Measurements from ENCODE around the gene MATK.

The MATK gene

GRCh38 chr19:3746371-3747056 is 39.7 kb downstream of the MATK start:
- DNase-seq (ENCODE audit: low spot score) = no peak

DNA sequence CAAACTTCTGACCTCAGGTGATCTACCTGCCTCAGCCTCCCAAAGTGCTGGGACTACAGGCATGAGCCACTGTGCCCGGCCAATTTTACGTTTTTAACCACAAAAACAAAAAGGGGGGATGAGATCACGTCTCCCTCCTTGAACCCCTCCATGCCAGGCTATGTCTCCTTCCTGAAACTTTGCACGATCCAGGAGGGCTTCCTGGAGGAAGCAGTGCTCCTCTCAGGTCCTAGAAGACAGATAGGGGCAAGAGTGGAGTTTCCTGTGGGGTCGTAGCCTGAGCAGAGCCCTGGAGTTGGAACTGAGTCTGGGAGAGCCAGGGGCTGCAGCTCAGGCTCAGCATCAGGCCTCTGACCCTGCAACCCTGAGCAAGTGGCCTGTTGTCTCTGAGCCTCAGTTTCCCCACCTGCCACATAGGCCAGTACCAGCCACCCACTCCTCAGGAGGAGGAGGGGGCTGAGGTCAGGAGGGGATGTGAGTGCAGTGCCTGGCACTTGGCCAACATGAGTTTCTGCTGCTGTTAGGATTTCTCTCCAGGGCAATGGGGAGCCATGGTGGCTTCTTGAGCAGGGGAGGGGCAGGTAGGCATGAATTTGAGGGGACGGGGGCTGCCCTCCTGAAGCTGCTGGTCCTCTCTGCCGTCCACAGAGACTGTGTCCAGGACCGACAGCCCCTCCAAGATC is 40.7 kb downstream of the MATK start:
- DNase-seq (ENCODE audit: low spot score) = no peak

DNA sequence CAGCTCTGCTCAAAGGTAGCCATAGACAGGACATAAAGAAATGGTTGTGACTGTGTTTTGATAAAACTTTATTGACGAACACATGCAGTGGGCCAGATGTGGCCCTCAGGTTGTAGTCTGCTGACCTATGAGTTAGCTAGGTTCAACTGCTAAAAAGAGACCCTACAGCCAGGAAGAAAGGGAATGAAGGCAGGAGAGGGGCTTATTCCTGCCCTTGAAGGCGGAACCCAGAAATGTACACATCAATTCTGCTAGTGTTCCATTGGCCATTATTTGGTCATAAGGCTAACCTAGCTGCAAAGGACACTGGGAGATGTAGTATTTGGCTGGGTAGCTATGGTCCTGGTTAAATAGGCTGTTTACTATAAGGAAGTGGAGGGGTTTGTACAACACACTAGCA is 42.7 kb downstream of the MATK start:
- DNase-seq (ENCODE audit: low spot score) = no peak

GRCh38 chr19:3740431-3740830 is 45.8 kb downstream of the MATK start:
- no peak for DNase-seq (ENCODE audit: low spot score)

GRCh38 chr19:3738477-3739220 is 47.5 kb downstream of the MATK start:
- no peak for DNase-seq (ENCODE audit: low spot score)

DNA sequence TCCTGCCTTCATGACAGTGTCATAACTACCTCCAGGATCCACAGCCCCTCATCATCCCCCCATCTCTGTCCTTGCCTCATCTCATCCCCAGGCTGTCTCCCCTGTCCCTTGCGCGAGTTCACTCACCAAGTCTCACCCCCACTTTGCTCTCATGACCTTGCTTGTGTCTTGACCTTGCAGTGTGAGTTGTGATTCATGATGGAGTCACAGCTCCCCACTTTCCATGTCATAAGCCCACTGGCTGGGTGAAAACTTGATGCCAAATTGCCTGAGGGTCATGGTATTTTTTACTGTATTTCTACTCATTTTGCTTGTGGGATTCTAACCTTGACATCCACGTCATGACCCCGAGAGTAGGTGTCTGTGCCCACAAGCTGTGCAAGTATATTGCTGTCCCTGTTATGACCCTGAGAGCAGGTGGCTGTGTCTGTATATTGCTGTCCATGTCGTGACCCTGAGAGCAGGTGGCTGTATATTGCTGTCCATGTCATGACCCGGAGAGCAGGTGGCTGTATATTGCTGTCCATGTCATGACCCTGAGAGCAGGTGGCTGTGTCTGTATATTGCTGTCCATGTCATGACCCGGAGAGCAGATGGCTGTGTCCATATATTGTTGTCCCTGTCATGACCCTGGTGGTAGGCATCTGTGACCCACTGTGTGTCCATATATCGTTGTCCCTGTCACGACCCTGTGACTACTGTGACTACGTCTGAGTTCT is 48.5 kb downstream of the MATK start:
- no peak for DNase-seq (ENCODE audit: low spot score)

- no peak for DNase-seq (ENCODE audit: low spot score)
Measured at GRCh38 chr19:3736106-3736724, 50.0 kb downstream of the MATK start.

- no peak for DNase-seq (ENCODE audit: low spot score)
Measured at GRCh38 chr19:3734310-3734600, 51.9 kb downstream of the MATK start.

GRCh38 chr19:3733549-3734309 is 52.5 kb downstream of the MATK start:
- no peak for DNase-seq (ENCODE audit: low spot score)

DNA sequence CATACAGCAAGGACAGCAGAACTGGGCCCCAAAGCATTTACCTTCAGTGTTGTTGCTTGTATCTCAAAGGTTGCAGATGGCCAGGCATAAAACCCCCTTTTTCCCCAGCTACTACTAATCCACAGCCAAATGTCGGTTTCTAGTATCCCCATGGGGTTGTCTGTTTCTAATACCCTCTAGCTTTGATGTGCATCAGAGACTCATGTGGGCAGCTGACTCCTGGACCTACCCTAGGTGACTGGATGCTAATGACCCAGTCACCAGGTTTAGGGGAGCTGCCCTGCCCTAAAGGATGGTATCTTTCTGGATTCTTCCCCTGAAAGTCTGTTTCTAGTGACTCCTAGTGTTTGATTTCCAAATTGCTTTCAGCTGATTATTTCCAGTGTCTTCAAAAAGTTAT is 54.1 kb downstream of the MATK start:
- DNase-seq (ENCODE audit: low spot score) = no peak

DNA sequence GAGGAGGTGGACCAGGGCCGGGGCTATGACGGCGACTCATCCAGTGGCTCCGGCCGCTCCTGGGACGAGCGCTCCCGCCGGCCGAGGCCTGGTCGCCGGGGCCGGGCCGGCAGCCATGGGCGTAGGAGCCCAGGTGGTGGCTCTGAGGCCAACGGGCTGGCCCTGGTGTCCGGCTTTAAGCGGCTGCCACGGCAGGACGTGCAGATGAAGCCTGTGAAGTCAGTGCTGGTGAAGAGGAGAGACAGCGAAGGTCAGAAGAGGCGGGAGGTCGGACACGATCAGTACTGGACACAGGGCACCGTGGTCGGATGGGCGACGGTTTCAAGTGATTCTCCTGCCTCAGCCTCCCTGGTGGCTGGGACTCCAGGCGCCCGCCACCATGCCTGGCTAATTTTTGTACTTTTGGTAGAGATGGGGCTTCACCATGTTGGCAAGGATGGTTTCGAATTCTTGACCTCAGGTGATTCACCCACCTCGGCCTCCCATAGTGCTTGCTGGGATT is 55.7 kb downstream of the MATK start:
- DNase-seq (ENCODE audit: low spot score) = no peak
